GM18867 (cell line): ENCODE results near the gene GDF3.
"Not testable (repeated sequence)": the region's sequence is repeated elsewhere in the genome, so short reads cannot be mapped to it uniquely, and the experiment has no call there.

Source experiments
- ATAC-seq: cut with Tn5 transposase; IDR thresholded peaks from one replicate; pipeline ENCODE4 v1.9.1; 2021; ENCODE audit warnings: mild to moderate bottlenecking, moderate library complexity; ENCODE audit not compliant: unreplicated experiment

GDF3 gene

GRCh38 chr12:7695566-7696197 lies at the start of gene GDF3:
TSS of gene GDF3 (minus strand) at chr12:7695775. CDS start at chr12:7695728, 47 bp downstream.
- no peak for ATAC-seq

- ATAC-seq = no peak
These were observed 37.4 kb upstream of the GDF3 start for GRCh38 chr12:7732993-7733392.

- ATAC-seq = no peak
These were observed 35.9 kb upstream of the GDF3 start for GRCh38 chr12:7731486-7731885.

GRCh38 chr12:7730984-7731383 lies 35.4 kb upstream of the GDF3 start:
- ATAC-seq = not testable (repeated sequence)

- ATAC-seq = no peak
These were observed 34.2 kb upstream of the GDF3 start for GRCh38 chr12:7729746-7730145.

GRCh38 chr12:7723926-7724325 lies 28.4 kb upstream of the GDF3 start:
- ATAC-seq = no peak

GRCh38 chr12:7719946-7720730 lies 24.6 kb upstream of the GDF3 start:
- no peak for ATAC-seq

- ATAC-seq = no peak
These were observed 20.8 kb upstream of the GDF3 start for GRCh38 chr12:7716381-7716780.

GRCh38 chr12:7712841-7713442 lies 17.4 kb upstream of the GDF3 start:
- no peak for ATAC-seq

- no peak for ATAC-seq
These were observed 15.6 kb upstream of the GDF3 start, which contains the start of gene DPPA3 for GRCh38 chr12:7711133-7711532. TSS of gene DPPA3 (plus strand) at chr12:7711433. CDS start at chr12:7711571, 138 bp downstream.

- no peak for ATAC-seq
These were observed 14.5 kb upstream of the GDF3 start for GRCh38 chr12:7709969-7710675.

GRCh38 chr12:7705846-7706245 lies 10.3 kb upstream of the GDF3 start:
- ATAC-seq = no peak

GRCh38 chr12:7695237-7695560 lies 376 bp downstream of the GDF3 start:
- ATAC-seq = no peak

- ATAC-seq = no peak
These were observed 879 bp downstream of the GDF3 start for GRCh38 chr12:7694556-7695236.

GRCh38 chr12:7693793-7694192 lies 1.8 kb downstream of the GDF3 start:
- ATAC-seq = no peak

- no peak for ATAC-seq
These were observed 14.0 kb downstream of the GDF3 start for GRCh38 chr12:7681535-7681934.

- no peak for ATAC-seq
These were observed 16.1 kb downstream of the GDF3 start for GRCh38 chr12:7679251-7680045.

- ATAC-seq = no peak
These were observed 16.8 kb downstream of the GDF3 start for GRCh38 chr12:7678744-7679143.

GRCh38 chr12:7677432-7677888 lies 18.1 kb downstream of the GDF3 start:
- not testable (repeated sequence) for ATAC-seq

- ATAC-seq = not testable (repeated sequence)
These were observed 20.1 kb downstream of the GDF3 start for GRCh38 chr12:7675455-7675854.
